Astrocyte of the hippocampus (primary cell): ENCODE results near the gene NPC2.

Experiments
- DNase-seq: peaks from one replicate; pipeline ENCODE4 v3.0.0; 2011; ENCODE audit warnings: low read depth, low spot score

The NPC2 gene

DNA sequence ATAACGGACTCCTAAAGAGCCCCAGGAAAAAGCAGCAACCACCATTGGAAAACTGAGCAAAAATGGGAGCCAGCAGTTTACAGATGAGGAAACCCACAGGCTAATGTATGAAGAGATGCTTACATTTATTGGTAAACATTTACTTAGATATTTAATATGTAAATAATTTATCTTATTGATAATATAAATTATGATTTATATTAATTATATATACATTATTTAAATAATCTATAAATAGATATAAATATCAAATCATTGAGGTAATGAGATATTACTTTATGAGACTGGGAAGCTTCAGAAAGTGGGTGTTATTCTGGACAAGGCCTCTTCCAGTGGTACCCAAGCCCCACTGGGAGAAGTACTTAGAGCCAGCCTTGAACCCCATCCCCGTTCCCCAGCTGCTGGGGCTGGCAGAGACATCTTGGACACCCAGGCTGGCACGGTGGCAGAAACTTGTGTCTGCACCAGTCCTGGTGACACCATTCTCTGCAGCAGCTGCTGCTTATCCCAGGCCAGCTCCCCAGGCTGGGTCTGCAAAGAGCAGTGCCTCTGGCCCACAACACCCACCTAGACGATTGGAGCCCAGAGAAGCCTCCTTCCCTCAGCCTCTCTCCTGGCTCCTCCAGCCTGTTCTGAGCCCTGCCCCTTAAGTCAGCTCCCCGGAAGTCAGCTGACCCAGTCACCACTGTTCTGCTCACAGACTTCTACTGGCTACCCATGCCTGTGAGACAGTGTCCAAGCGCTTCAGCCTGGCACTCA, 26.4 kb upstream of the NPC2 start:
- DNase-seq = no peak

DNA sequence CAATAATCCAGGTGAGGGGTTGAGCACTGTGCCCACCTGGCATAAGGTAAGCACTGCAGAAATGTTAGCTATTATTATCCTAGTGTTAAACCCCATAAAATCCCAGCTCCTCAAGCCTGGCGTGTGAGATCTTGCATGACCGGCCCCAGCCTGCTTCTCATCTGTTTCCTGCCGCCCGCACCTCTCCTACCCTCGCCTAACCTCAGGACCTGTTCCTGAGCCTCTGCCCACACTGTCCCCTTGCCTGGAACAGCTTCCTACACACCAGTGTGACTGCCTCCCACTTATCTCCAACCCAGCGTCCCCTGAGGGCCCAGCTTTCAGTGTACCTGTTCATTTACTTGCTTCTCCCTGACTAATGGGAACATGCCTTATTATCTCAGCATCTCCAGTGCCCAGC, 25.1 kb upstream of the NPC2 start:
- no peak for DNase-seq

DNA sequence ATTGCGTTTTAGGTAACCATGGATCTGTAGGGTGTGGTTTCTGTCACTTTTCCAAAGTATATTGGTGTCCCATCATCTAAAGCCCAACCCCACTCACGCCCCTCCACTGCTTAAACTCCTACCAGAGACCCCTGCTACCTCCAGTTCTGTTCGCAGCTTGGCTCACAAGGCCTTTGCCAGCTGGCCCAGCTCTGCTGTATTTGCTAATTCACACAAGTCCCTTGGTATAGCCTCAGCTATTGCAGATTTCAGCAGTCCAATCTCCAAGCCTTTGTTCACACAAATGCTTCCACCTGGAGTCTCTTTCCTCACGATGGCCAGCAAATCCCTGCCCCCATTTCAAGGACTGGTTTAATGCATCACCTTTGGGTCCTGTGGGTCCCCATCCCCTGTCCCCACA, 24.6 kb upstream of the NPC2 start:
- DNase-seq = no peak

DNA sequence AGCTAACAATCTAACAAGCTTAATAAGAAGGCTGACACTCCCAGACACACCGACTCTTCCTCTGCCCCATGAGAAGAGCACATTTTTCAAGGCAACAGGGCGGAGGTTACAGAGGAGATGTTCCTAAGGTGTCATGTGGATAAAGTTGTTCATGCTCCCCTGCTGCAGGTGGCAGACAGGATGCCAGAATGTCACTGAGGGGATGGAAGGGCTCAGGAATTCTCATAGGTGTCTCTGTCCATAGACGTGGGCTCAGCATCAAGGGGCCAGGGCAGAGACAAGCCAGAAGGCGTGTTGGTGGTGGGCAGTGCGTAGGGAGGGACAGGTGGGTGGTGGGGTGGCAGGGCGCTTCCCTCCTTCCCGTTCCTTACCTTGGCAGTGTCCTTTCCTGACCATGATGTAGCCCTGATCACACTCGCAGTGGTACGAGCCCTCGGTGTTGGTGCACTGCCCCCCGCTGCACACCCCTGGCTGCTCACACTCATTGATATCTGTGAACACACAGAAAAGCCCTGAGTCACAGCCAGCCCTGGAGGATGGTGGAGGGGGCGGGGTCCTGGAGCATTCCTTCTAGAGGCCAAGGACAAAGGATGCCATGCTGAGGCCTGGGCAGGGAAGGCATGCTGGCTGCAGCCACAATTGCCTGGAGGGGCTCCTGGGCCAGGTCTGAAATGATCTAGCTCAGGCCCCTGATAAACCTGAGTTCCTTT, 23.5 kb upstream of the NPC2 start:
- peak; percentile 89 for DNase-seq

DNA sequence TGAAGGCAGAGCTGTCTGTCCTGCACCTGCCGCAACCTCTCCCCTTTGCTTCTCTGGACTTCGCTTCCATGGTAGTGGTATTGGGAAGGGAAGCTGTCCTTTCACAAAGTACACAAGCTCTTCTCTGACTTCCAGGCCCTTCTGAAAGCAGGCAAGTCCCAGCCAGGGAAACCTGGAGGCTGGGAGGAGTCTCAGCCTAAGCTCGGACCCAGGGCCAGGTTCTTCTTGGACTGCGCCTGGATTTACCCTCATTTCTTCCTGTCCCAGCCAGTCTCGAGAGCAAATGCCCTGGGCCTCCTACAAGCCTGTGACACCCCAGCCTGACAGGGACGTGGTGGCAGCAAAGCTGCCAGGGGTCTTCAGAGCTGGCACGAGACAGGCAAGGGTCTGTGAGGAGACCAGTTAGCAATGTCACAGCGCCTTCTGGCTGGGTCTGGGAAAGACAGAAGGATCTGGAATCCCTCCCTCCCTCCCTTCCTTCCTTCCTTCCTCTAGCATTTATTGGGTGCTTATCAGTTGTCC, 22.8 kb upstream of the NPC2 start:
- no peak for DNase-seq

DNA sequence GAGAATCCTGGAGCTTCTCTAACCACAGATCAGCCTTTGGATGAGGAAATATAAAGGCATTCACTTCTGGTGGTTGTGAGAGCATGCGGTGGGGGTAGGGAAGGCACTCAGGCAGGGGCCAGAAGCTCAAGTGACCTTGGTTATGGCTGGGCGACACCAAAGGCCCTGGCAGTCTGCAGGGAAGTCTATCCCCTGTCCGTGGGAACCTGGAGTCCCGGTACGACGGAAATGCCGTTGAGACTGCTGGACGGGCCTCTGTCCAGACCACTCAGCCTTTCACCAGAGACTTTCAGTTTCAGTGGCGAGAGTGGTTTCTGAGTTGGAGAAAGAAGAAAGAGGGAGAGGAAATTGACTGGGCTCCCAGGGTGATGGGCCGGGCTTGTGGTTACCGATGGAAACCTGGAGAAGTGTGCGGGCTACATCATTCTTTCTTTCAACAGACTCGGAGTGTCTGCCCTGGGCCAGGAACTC, 21.4 kb upstream of the NPC2 start:
- DNase-seq = peak; percentile 97

DNA sequence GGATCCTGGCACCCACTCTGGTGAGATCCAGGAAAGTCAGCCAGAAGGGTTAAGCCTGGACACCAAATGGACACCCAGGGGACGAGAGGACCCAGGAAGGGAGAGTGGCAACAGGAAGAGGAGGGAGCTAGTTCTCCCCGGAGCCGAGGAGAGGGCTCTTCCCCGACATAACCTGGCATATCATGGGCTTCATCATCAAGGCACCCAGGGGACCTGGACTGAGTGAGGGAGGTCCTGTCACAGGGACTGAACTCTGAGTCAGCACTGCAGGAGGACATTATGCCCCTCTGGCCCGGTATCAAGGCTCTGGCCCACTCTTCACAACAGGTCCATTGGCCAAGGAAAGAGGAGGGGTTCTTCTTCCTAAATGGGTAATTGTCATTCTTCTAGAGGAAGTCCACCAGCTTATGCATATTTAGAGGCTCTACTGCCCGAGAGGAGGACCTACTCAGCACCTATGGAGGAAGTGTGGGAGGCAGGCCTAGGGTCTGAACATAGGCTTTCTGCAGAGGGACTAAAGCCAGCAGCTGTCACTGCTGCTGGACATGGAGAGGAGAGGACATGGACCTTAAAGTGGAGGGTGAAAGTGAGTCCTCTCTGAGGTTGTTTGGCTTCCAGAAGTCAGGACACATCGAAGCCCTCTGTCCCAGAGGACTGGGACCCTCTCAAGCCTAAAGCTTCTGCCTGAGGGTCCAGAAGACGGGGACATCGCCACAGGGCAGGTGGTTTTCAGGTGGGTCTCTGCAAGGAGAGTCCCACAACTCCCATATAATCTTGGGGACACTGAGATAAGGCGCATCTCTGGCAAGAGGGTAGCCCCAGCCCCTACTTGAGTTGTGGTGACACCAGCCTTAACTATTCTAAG, 19.1 kb upstream of the NPC2 start:
- no peak for DNase-seq

DNA sequence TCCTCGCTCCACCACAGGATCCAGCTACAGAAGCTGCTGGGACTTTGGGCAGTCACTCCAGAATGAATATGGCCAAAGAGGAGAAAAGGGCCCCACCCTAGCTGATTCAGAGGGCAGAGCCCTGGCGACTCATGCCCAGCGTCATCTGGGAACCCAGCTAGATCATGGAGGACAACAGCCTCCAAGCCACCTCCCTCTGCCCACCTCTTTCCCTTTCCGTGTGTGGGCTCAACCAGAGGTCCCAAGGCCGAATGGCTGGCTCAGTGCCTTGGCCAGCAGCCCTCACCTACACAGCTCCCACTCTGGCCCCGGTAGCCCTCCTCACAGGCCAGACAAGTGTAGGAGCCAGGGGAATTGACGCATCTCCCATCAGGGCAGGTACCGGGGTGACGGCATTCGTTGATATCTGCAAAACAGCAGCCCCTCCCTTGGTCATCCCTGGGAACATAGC, 17.9 kb upstream of the NPC2 start:
- DNase-seq = peak; percentile 52

DNA sequence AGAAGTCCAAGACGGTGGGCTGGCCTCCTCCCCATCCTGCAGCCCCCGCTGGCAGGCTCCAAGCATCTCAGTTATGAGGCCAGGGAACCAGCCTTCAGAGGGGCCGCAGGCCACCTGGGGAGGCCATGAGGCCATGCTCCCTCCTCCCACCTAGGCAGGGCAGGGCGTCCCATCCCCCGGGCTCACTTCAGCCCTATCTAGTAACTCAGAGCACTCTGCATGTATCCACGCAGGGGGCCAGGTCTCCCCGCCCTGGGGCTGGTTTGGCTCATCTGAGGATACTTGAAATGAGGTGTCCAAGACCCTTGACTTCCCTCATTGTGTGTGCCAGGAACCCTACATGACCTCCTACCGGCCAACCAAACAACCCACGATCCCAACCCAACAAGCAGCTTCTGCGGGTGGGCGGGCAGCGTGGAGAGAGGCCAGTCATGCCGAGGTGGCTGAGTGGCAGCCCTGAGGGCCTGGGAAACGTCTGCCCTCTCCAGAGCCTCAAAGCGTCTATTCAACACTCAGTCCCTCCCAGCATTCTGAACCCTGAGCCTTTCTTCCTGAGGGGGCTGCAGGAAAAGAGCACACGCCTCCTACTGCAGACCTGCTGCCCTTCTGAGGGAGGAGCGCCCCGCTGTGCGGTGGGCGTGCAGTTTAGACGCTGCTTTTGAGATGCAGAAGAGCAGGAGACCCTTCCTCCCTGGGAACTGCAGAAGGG, 17.3 kb upstream of the NPC2 start:
- peak; percentile 72 for DNase-seq

DNA sequence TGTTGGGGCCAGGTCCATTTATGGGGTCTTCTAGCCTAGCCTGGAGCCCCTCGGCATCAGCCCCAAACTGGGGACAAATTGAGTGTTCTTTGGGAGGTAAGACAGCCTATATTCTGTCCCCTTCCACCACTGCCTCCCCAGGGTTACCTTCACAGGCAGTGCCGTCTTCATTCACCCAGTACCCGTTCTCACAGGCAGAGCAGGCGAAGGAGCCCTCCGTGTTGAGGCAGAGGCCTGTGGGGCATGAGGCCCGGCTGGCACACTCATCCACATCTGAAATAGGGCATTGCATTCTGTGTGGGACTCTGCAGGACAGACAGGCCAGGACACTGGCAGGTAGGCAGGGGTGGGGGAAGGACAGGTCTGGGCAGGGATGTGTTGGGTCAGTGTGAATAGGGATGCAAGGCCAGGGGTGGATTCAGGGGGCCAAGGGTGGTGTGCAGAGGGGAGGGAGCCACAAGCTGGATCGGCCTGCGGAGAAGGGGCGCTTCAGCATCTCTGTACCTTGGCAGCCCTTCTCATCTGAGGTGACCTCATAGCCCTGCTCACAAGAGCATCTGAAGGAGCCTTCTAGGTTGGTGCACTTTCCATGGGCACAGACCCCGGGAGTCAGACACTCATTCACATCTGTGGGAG, 16.6 kb upstream of the NPC2 start:
- DNase-seq = no peak

DNA sequence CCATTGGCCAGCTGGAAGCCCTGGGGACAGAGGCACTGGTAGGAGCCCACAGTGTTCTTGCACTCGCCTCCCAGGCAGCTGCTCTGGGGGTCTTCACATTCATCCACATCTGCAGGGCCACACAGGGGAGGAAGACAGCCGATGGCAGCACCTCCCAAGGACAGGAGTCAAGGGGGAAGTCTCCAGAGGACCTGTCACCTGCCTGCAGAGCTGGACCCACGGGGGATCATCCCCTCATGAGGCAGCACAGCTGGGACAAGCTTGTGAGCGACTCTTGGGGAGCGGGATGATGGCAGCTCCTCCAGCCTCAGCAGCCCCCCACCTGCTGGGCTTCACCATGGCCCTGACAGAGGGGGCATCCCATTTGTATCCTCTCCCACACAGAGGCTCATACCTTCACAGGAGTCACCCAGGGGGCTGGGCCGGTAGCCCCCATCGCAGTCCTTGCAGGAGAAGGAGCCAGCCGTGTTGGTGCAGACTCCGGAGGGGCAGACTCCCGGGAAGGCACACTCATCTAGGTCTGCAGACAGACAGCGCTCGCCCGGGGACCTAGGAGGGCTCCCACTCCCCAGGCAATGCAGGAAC, 15.8 kb upstream of the NPC2 start:
- no peak for DNase-seq

DNA sequence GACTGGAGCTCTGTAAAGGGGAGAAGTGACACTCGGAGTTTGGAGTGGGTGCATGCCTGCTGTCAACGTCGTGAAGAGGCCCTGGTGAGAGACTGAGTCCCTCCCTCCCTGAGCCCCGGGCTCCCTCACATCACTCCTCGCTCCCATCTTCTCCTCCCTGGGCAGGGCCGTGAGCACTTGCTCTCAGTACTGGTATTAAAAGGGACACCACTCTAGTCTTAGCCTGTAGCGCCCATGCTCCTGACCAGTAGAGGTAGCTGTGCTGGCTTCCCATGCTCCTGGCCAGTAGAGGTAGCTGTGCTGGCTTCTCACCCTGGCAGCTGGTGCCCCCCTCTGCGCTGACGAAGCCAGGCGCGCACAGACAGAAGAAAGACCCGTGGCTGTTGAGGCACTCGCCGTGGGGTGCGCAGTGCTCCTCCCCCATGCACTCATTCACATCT, 15.2 kb upstream of the NPC2 start:
- peak; percentile 46 for DNase-seq

DNA sequence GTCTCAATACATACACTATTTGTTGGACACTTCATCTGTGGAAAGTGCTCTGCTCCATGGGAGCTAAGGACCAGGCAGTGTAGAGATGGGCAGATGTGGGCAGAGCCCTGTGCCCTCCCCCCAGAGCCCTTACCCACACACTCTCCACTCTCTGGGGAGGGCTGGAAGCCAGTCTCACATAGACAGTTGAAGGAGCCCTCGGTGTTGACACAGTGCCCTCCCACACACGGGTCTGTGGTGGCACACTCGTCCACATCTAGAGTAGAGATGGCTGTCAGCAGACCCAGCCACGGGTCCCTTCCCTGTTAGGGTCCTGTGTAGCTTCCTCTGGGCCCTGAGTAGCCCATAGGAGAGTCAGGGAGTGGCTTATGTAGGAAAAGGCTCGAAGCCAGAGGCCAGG, 14.7 kb upstream of the NPC2 start:
- DNase-seq = no peak

DNA sequence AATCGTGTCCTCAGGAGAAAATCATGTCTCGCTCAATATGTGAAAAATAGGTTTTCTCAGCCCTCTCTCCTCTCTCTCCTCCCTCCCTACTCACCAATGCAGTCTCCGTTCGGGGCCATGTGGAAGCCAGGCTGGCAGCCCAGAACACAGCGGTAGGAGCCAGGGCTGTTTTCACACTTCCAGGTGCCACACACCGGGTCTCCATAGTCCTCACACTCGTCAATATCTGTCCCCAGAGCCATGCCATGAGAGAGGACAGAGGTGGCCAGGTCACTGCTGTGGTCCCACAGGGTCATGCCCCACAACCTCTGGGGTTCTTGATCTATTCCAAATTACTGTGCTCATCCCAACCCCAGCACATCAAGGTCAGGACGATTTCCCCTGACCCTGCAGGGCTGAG, 14.0 kb upstream of the NPC2 start:
- DNase-seq = no peak

DNA sequence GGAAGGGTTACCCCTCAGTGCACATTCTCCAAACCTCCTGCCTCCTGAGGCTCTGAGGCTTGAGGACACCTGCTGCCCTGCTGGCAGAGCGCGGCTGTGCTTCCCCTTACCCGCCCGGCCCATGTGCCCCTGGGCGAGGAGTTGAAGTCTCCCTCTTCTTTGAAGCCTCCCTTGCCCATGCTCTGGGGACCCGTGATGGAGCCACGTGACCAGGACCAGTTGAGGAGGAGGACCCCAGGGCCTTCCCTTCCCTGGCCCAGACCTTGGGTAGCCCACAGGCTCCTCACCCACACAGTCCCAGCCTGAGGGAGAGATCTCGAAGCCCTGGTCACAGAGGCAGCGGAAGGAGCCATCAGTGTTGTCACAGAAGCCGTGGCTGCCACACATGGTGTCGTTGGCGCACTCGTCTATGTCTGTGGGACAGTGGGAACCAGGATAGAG, 13.3 kb upstream of the NPC2 start:
- DNase-seq = no peak

DNA sequence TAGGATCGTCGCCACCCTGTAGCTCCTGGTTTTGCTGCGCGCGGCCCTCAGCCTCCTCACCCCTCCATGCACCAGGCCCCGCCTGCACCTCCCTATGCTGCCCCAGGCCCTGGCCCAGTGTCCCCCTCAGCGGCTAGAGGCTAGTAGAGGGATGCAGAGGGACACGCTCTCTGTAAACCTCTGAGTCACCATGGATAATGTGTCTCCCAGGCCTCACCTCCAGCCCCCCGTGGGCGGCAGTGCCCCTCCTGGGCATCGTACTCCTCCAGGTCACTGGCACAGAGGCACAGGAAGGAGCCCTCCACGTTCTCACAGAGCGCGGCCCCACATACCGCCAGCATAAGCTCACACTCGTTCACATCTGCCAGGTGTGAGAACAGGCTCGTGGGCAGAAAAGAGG, 12.7 kb upstream of the NPC2 start:
- DNase-seq = no peak

DNA sequence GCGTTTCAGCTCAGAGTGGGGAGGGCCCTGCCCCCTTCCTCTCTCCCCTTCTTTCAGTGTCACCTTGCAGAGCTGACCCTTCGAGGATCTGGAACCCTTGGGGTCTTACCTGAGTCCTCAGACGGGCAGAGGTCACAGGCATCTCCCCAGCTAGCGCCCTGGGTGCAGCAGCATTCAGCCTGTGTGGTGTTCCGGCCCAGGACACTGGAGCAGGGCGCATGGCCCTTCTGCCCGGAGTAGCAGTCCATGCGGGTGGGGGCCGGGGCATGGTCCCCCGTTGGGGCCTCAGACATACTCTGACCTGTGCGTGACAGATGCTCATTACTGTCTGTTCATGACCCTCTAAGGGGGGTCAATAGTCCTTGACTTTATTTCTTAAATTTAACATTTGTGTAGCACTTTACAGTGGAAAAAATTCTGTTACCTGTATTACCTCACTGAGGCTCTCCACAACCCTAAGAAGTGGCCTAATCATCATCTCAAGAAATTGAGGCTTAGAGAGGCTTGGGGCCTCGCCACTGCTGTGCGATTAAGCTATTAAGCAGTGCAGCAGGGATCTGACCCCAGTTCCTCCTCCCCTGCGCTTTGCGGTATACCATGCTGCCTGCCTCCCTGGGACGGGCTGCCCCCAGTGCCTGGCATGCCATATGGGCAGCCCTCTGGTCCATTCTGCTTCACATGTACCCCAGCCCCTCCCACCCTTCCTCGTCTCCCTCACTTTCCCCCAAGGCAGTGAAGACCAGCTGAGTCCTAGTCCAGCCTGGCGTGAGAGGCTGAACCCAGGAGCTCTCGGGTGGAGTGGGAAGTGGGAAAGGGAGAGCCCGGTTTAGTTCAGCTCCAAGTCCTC, 12.0 kb upstream of the NPC2 start:
- no peak for DNase-seq

DNA sequence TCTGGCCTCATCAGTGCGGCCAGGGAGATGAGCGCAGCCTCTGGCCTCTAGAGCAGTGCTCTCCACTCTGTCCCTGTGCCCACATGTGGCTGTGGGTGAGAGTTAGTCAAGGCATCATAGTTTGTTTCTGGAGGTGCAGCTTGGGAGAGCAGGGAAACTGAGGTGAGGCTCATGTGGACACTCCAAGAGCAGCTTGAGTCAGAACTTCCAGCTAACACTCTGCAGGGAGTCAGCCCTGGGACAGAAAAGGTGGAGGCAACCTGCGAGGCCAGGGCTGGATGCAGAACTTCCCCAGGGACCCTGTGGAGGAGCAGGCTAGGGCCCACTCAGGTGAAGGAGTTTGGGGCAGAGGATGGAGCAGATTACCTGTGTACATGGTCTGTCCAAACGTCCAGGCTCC, 11.3 kb upstream of the NPC2 start:
- no peak for DNase-seq

DNA sequence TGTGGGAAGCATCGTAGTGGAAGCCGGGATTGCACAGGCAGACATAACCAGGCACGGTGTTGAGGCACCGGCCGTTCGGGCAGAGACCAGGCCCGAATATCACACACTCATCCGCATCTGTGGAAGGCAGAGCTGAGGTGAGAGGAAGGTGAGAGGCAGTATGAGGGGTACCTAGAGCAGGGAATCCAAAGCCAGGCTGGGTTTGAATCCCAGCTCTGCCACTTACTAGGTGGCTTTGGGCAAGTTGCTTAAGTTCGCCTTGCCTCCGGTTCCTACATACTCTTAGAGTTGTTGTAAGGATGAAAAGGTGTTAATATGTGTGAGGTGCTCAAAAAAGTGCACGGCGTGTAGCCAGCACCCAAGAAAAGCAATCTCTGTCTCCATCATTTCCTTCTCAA, 10.8 kb upstream of the NPC2 start:
- no peak for DNase-seq
